GM21529 (cell line): ENCODE measurements around the gene TTC22.

Experiments
- ATAC-seq: cut with Tn5 transposase; IDR thresholded peaks from one replicate; pipeline ENCODE4 v1.9.1; 2021; ENCODE audit not compliant: unreplicated experiment

Gene TTC22

GRCh38 chr1:54800899-54801759, at the start of gene TTC22:
TSS of gene TTC22 (minus strand) at chr1:54801323. CDS start at chr1:54801163, 160 bp downstream.
- ATAC-seq: peak; percentile 81

GRCh38 chr1:54850737-54851136, 49.6 kb upstream of the TTC22 start:
- no peak for ATAC-seq

GRCh38 chr1:54850069-54850730, 49.1 kb upstream of the TTC22 start:
- ATAC-seq: no peak

- ATAC-seq: no peak
Measured at GRCh38 chr1:54849219-54850068, 48.3 kb upstream of the TTC22 start.

GRCh38 chr1:54848134-54848948, 47.2 kb upstream of the TTC22 start:
- ATAC-seq: no peak

GRCh38 chr1:54846716-54847284, 45.7 kb upstream of the TTC22 start:
- ATAC-seq: no peak

- no peak for ATAC-seq
Measured at GRCh38 chr1:54846301-54846700, 45.2 kb upstream of the TTC22 start.

- no peak for ATAC-seq
Measured at GRCh38 chr1:54845772-54846171, 44.6 kb upstream of the TTC22 start.

- no peak for ATAC-seq
Measured at GRCh38 chr1:54844564-54844963, 43.4 kb upstream of the TTC22 start.

GRCh38 chr1:54843449-54843848, 42.3 kb upstream of the TTC22 start:
- no peak for ATAC-seq

GRCh38 chr1:54842963-54843362, 41.8 kb upstream of the TTC22 start:
- ATAC-seq: no peak

GRCh38 chr1:54842206-54842915, 41.2 kb upstream of the TTC22 start:
- no peak for ATAC-seq

GRCh38 chr1:54839824-54840223, 38.7 kb upstream of the TTC22 start:
- no peak for ATAC-seq

GRCh38 chr1:54838565-54839180, 37.5 kb upstream of the TTC22 start:
- no peak for ATAC-seq

- no peak for ATAC-seq
Measured at GRCh38 chr1:54837002-54837853, 36.1 kb upstream of the TTC22 start.

- ATAC-seq: no peak
Measured at GRCh38 chr1:54836594-54836993, 35.5 kb upstream of the TTC22 start.

- ATAC-seq: no peak
Measured at GRCh38 chr1:54835970-54836369, 34.8 kb upstream of the TTC22 start.
